GM23338 (cell line): ENCODE measurements around the gene KCNK3.

ENCODE experiments used
- CREB1 ChIP-seq: fragments of 250-450 bp; sonication (Bioruptor Pico); IDR thresholded peaks from 2 replicates; pipeline ENCODE4 v1.5.0; 2020; ENCODE audit warnings: low read depth, mild to moderate bottlenecking, moderate library complexity
- CTCF ChIP-seq, 2 experiments: fragments of 200-600 bp in 1 of 2; sonication (generic) in 1 of 2; conservative IDR thresholded peaks; 2 replicates each; pipeline versions ENCODE4 v1.5.1 to v1.6.1; 2016 to 2017; ENCODE audit warnings: antibody characterized with exemption in 2 of 2, low read depth in 2 of 2, mild to moderate bottlenecking in 2 of 2, moderate library complexity in 1 of 2
- EZH2 ChIP-seq: fragments of 200-600 bp; sonication (generic); IDR thresholded peaks from one replicate; pipeline ENCODE4 v1.8.0; 2017; ENCODE audit warnings: antibody characterized with exemption, mild to moderate bottlenecking, low read depth; ENCODE audit not compliant: unreplicated experiment
- EZH2phosphoT487 ChIP-seq: fragments of 200-600 bp; sonication (generic); IDR thresholded peaks from one replicate; pipeline ENCODE4 v1.8.1; 2018; ENCODE audit warnings: antibody characterized with exemption; ENCODE audit not compliant: unreplicated experiment
- NANOG ChIP-seq: IDR thresholded peaks from 2 replicates; pipeline ENCODE4 v1.6.1; 2016; ENCODE audit warnings: antibody characterized with exemption, borderline replicate concordance
- POLR2AphosphoS5 ChIP-seq: IDR thresholded peaks from 2 replicates; pipeline ENCODE4 v1.6.1; 2016; ENCODE audit warnings: antibody characterized with exemption, low read depth
- ZNF331 ChIP-seq: fragments of 250-450 bp; sonication (Bioruptor Pico); IDR thresholded peaks from 2 replicates; pipeline ENCODE4 v1.5.0; 2020; ENCODE audit warnings: low read depth, mild to moderate bottlenecking, moderate library complexity
- TF ChIP-seq, protein P1 (sequence below): IDR thresholded peaks from one replicate; pipeline ENCODE4 v1.6.1; 2018; ENCODE audit warnings: antibody characterized with exemption; ENCODE audit not compliant: unreplicated experiment
- TF ChIP-seq, protein P2 (sequence below): IDR thresholded peaks from 2 replicates; pipeline ENCODE4 v1.6.1; 2016; ENCODE audit warnings: antibody characterized with exemption

DNA sequence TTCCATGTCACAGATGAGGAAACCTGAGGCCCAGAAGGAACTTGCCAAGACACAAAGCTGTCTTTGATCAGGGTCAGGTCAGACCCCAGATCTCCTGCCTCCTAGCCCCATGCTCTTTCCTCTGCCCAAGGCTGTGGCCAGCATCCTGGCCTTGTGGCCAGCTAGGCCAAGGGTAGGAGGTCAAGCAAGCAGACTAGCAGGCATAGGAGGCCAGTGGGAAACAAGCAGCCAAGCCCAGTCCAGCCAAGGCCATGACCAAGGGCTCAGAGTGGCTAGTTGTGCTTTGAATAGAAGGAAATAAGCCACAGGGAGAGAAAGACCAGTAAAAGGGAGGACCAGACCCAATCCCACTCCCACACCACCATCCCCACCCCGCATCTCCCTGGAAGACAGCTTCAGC lies 30.4 kb downstream of the KCNK3 start:
- TF ChIP-seq EZH2phosphoT487 (no peak), POLR2AphosphoS5 (no peak), CTCF (conservative IDR thresholded peaks at IDR 0.05; ENCODE audit: low read depth in 2 of 2) (no peak), EZH2 (no peak), CREB1 (CRISPR knock-in tag) (no peak), ZNF331 (no peak), NANOG (no peak)
- TF ChIP-seq, protein P1, sequence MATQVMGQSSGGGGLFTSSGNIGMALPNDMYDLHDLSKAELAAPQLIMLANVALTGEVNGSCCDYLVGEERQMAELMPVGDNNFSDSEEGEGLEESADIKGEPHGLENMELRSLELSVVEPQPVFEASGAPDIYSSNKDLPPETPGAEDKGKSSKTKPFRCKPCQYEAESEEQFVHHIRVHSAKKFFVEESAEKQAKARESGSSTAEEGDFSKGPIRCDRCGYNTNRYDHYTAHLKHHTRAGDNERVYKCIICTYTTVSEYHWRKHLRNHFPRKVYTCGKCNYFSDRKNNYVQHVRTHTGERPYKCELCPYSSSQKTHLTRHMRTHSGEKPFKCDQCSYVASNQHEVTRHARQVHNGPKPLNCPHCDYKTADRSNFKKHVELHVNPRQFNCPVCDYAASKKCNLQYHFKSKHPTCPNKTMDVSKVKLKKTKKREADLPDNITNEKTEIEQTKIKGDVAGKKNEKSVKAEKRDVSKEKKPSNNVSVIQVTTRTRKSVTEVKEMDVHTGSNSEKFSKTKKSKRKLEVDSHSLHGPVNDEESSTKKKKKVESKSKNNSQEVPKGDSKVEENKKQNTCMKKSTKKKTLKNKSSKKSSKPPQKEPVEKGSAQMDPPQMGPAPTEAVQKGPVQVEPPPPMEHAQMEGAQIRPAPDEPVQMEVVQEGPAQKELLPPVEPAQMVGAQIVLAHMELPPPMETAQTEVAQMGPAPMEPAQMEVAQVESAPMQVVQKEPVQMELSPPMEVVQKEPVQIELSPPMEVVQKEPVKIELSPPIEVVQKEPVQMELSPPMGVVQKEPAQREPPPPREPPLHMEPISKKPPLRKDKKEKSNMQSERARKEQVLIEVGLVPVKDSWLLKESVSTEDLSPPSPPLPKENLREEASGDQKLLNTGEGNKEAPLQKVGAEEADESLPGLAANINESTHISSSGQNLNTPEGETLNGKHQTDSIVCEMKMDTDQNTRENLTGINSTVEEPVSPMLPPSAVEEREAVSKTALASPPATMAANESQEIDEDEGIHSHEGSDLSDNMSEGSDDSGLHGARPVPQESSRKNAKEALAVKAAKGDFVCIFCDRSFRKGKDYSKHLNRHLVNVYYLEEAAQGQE, result no peak
- TF ChIP-seq, protein P2, sequence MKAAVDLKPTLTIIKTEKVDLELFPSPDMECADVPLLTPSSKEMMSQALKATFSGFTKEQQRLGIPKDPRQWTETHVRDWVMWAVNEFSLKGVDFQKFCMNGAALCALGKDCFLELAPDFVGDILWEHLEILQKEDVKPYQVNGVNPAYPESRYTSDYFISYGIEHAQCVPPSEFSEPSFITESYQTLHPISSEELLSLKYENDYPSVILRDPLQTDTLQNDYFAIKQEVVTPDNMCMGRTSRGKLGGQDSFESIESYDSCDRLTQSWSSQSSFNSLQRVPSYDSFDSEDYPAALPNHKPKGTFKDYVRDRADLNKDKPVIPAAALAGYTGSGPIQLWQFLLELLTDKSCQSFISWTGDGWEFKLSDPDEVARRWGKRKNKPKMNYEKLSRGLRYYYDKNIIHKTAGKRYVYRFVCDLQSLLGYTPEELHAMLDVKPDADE, result no peak
